Prostate gland (tissue), 2 donors: Measurements from ENCODE around the gene SPCS3.

ENCODE experiments used
- CTCF ChIP-seq, 4 experiments: fragments of 200-600 bp in 2 of 4; fragments of 450-650 bp in 2 of 4; sonication (generic) in 2 of 4; IDR thresholded peaks; 1 replicate in 3 of 4; 2 replicates in 1 of 4; pipeline ENCODE4 v1.5.1; 2016 to 2019; ENCODE audit warnings: antibody characterized with exemption in 4 of 4, mild to moderate bottlenecking in 2 of 4, moderate library complexity in 2 of 4
- POLR2A ChIP-seq: fragments of 450-650 bp; IDR thresholded peaks from one replicate; pipeline ENCODE4 v1.6.1; 2016; ENCODE audit warnings: antibody characterized with exemption, mild to moderate bottlenecking

GRCh38 chr4:176286728-176287127 lies 33.0 kb upstream of the SPCS3 start:
- TF ChIP-seq CTCF (IDR thresholded peaks at IDR 0.05) = no peak
- TF ChIP-seq POLR2A = no peak
